Fibroblast of the aortic adventitia (primary cell): Measurements from ENCODE around the gene FCSK. TPM values are rescaled to one million over a fixed set of nuclear protein-coding genes. Genes with fewer than 3 reads are reported as not detected.

Experiments used
- DNase-seq: peaks from one replicate; pipeline ENCODE4 v3.0.0-alpha.2; 2010; ENCODE audit warnings: low read depth
- H3K4me3 ChIP-seq: 2 replicates; pipeline ENCODE4 v1.5.1; 2011; ENCODE audit warnings: low read depth, mild to moderate bottlenecking, control low read depth, low read length, moderate library complexity
- CTCF ChIP-seq: IDR thresholded peaks from 2 replicates; pipeline ENCODE4 v1.5.1; 2011; ENCODE audit warnings: mild to moderate bottlenecking, low read length, control low read depth, inconsistent platforms; ENCODE audit not compliant: insufficient read depth
- total RNA-seq: library from RNA; depleted of rRNA; stranded (reverse); fragments of >200 nt; gene quantifications from 2 replicates; pipeline ENCODE4 v1.2.3, GENCODE V29; 2012; ENCODE audit warnings: low replicate concordance

Gene FCSK
- total RNA-seq, 1 donor = 8.9 TPM

GRCh38 chr16:70417661-70418060 is 36.7 kb upstream of the FCSK start:
- no peak for TF ChIP-seq CTCF
- no peak for DNase-seq

GRCh38 chr16:70418274-70418992 is 36.0 kb upstream of the FCSK start:
- no peak for TF ChIP-seq CTCF
- H3K4me3 ChIP-seq = no peak overlapping the region
- no peak for DNase-seq

More at GRCh38 chr16:70417661-70418060, 36.7 kb upstream of the FCSK start:
- H3K4me3 ChIP-seq = no peak overlapping the region

- H3K4me3 ChIP-seq = no peak overlapping the region
- TF ChIP-seq CTCF = no peak
- DNase-seq = no peak
These were observed 35.4 kb upstream of the FCSK start for GRCh38 chr16:70418993-70419318.

GRCh38 chr16:70419384-70420327 is 34.7 kb upstream of the FCSK start:
- no peak for DNase-seq
- TF ChIP-seq CTCF = no peak
- H3K4me3 ChIP-seq = no peak overlapping the region

GRCh38 chr16:70421014-70421413 is 33.4 kb upstream of the FCSK start:
- DNase-seq = no peak
- no peak overlapping the region for H3K4me3 ChIP-seq
- TF ChIP-seq CTCF = no peak

GRCh38 chr16:70421473-70422311 is 32.7 kb upstream of the FCSK start:
- TF ChIP-seq CTCF = no peak
- H3K4me3 ChIP-seq = no peak overlapping the region
- no peak for DNase-seq
